Esophagus squamous epithelium (tissue), 5 donors: ENCODE results near the gene DEPP1. TPM values are rescaled to one million over a fixed set of nuclear protein-coding genes. Genes with fewer than 3 reads are reported as not detected.

Experiments
- DNase-seq: peaks from one replicate; lab custom pipeline; 2025; lab: John Stamatoyannopoulos, UW
- H3K27ac ChIP-seq, 4 donors: fragments of 200-600 bp; sonication (generic); one replicate each; pipeline ENCODE4 v1.5.1; 2016 to 2019; ENCODE audit warnings: mild to moderate bottlenecking in 1 of 4
- H3K27me3 ChIP-seq, 4 donors: fragments of 200-600 bp; sonication (generic); 1 replicate in 3 of 4; 2 replicates in 1 of 4; pipeline versions ENCODE4 v1.5.1 to v1.6.0; 2017 to 2021; ENCODE audit warnings: antibody characterized with exemption in 1 of 4
- H3K36me3 ChIP-seq, 3 donors: fragments of 200-600 bp; sonication (generic); one replicate each; pipeline ENCODE4 v1.5.1; 2016 to 2019
- H3K4me1 ChIP-seq, 3 donors: fragments of 200-600 bp; sonication (generic); one replicate each; pipeline ENCODE4 v1.5.1; 2017 to 2019
- H3K4me3 ChIP-seq, 4 donors: fragments of 200-600 bp; sonication (generic); 1 replicate in 3 of 4; 2 replicates in 1 of 4; pipeline ENCODE4 v1.5.1; 2016 to 2019; ENCODE audit warnings: mild to moderate bottlenecking in 2 of 4, moderate library complexity in 1 of 4
- H3K9me3 ChIP-seq, 3 donors: fragments of 200-600 bp; sonication (generic); one replicate each; pipeline ENCODE4 v1.5.1; 2016 to 2019
- POLR2A ChIP-seq, 4 donors: fragments of 450-650 bp; IDR thresholded peaks; one replicate each; pipeline ENCODE4 v1.6.1; 2017; ENCODE audit warnings: antibody characterized with exemption in 4 of 4, mild to moderate bottlenecking in 4 of 4, moderate library complexity in 3 of 4
- WGBS, 2 donors: methylation state at CpG; one replicate each; pipeline ENCODE4 v1.1.5; 2018; 5-methylcytosine and 5-hydroxymethylcytosine counted together
- intact Hi-C: fragments of 100-400 bp; cut with DNase I; formaldehyde crosslinking; loops from one replicate; pipeline ENCODE4 v1.15.0; 2022
- total RNA-seq, 4 donors: library from RNA; depleted of rRNA; stranded (reverse); fragments of >200 nt; gene quantifications; one replicate each; pipeline ENCODE4 v1.1.0, GENCODE V29; 2016
- TF ChIP-seq, protein P1 (sequence below), 6 experiments: fragments of 450-650 bp in 4 of 6; fragments of 200-600 bp in 2 of 6; sonication (generic) in 2 of 6; IDR thresholded peaks; one replicate each; pipeline ENCODE4 v1.5.1; 2016 to 2019; ENCODE audit warnings: antibody characterized with exemption in 6 of 6, mild to moderate bottlenecking in 4 of 6, moderate library complexity in 4 of 6
- donor health status: DM: yes; HTN: yes; CAD: no.

DEPP1 gene
- total RNA-seq, 4 donors from 2014 or later, result 2.5 to 116 (median 27.5) TPM

DNA sequence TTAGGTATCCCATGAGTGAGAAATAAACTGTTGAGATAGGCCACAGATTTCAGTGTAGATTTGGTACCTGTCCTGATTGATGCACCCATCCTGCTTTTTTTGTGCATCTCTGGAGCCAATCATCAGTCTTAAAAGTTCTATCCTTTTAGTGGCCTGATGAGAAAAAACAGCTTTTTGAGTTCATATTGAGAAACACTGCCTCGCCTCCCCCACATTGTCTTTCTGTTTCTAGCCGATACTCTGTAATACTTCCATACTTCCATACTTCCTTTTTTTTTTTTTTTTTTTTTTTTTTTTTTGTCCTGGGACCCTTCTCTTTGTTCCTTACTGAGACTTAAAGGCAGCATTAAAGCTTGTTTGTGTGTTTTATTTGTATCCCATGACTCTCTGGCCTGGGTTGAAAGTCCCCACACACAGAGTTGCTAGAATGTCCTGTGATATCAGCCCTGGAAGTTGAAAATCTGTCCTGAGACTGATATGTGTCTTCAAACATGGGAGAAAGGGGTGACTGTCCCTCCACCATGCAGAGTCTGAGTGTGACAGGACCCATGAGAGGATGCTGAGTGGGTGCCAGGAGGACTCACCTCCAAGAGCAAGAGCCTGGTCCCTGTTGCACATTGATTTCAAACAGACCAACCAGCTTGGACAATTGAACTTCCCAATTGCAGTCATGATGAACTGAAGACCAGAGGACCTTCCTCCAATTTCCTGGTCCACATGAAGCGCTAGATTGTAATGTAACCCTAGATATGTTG lies 27.8 kb upstream of the DEPP1 start:
- DNase-seq, result no peak
- 88 to 91% methylated on average over 3 of the region's 3 CpGs for WGBS, 2 donors
- Histone ChIP-seq H3K9me3 (no peaks in the 10 kb centered on the region), H3K27me3 (no peaks in the 10 kb centered on the region), H3K36me3 (peaks cover 0 to 30% (median 0%) of the 10 kb centered on the region in 3 donors), H3K27ac (no peak overlapping the region), H3K4me1 (peaks cover 11 to 38% (median 13%) of the 10 kb centered on the region in 3 donors), H3K4me3 (no peak overlapping the region)
- TF ChIP-seq, protein P1, sequence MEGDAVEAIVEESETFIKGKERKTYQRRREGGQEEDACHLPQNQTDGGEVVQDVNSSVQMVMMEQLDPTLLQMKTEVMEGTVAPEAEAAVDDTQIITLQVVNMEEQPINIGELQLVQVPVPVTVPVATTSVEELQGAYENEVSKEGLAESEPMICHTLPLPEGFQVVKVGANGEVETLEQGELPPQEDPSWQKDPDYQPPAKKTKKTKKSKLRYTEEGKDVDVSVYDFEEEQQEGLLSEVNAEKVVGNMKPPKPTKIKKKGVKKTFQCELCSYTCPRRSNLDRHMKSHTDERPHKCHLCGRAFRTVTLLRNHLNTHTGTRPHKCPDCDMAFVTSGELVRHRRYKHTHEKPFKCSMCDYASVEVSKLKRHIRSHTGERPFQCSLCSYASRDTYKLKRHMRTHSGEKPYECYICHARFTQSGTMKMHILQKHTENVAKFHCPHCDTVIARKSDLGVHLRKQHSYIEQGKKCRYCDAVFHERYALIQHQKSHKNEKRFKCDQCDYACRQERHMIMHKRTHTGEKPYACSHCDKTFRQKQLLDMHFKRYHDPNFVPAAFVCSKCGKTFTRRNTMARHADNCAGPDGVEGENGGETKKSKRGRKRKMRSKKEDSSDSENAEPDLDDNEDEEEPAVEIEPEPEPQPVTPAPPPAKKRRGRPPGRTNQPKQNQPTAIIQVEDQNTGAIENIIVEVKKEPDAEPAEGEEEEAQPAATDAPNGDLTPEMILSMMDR (IDR thresholded peaks at IDR 0.05), result no peak
- TF ChIP-seq POLR2A (IDR thresholded peaks at IDR 0.05), result no peak
- intact Hi-C loops, result no loop called here

DNA sequence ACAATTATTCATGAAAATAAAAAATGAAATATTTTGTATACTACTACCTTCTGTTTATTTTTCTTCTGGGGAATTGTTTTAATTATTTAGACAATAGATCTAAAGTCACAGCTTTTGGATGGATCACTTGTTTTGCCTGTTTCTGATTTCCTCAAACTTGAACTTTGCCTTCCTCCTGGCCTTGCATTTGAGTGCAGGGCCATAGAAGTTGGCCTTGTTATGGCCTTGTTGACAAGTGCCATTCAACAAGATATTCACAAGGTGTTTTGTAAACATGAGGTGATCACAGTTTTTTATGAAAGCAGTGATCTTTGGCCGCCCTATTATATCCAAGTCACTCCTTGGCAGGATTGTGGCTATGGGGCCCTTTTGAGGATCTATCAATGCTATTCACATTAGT lies 26.7 kb upstream of the DEPP1 start:
- WGBS, 2 donors, result 90 to 100% methylated on average over 1 of the region's 1 CpG
- intact Hi-C loops, result no loop called here
- no peaks in the 10 kb centered on the region for H3K27me3 ChIP-seq
- TF ChIP-seq, protein P1 (IDR thresholded peaks at IDR 0.05), result no peak
- H3K9me3 ChIP-seq, result no peaks in the 10 kb centered on the region
- DNase-seq, result no peak
- no peak overlapping the region for H3K27ac ChIP-seq
- peaks cover 13 to 46% (median 18%) of the 10 kb centered on the region in 3 donors for H3K4me1 ChIP-seq
- H3K4me3 ChIP-seq, result no peak overlapping the region
- peaks cover 0 to 30% (median 0%) of the 10 kb centered on the region in 3 donors for H3K36me3 ChIP-seq

DNA sequence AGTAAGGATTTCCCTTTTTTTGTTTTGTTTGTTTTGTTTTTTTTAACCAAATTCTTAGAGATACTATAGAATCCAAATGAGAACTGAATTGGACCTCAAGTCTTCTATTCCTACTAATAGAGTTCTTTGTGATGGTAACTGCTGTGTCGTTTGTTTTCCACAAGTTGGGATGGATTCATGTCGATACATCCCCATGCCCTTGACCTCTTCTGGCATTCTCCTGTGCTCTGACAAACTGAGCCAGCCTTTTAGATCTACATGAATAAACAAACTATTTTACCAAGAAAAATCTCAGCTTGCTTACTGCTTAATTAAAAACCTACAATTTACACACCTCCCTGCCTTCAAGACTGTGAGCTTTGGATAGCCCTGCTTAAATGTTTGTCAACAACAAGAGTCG lies 26.1 kb upstream of the DEPP1 start:
- WGBS, 2 donors, result 78 to 83% methylated on average over 3 of the region's 3 CpGs
- no peaks in the 10 kb centered on the region for H3K9me3 ChIP-seq
- no peak for TF ChIP-seq POLR2A (IDR thresholded peaks at IDR 0.05)
- TF ChIP-seq, protein P1 (IDR thresholded peaks at IDR 0.05), result no peak
- intact Hi-C loops, result no loop called here
- H3K27me3 ChIP-seq, result no peaks in the 10 kb centered on the region
- H3K36me3 ChIP-seq, result peaks cover 0 to 30% (median 0%) of the 10 kb centered on the region in 3 donors
- H3K27ac ChIP-seq, result no peak overlapping the region
- no peak for DNase-seq
- H3K4me3 ChIP-seq, result no peak overlapping the region
- H3K4me1 ChIP-seq, result peaks cover 16 to 53% (median 22%) of the 10 kb centered on the region in 3 donors

DNA sequence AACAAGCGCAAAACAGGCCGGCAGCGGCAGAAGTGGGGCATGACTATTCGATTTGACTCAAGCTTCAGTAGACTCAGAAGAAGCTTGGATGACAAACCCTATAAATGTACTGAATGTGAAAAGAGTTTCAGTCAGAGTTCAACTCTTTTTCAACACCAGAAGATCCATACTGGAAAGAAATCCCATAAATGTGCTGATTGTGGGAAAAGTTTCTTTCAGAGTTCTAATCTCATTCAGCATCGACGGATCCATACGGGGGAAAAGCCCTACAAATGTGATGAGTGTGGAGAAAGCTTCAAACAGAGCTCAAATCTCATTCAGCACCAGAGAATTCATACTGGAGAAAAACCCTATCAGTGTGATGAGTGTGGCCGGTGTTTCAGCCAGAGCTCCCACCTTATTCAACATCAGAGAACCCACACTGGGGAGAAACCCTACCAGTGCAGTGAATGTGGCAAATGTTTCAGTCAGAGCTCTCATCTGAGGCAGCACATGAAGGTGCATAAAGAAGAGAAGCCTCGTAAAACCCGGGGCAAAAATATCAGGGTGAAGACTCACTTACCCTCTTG lies 24.9 kb upstream of the DEPP1 start:
- Histone ChIP-seq H3K36me3 (peaks cover 0 to 30% (median 0%) of the 10 kb centered on the region in 3 donors), H3K4me1 (peaks cover 21 to 60% (median 27%) of the 10 kb centered on the region in 3 donors), H3K27me3 (no peaks in the 10 kb centered on the region), H3K4me3 (no peak overlapping the region), H3K9me3 (no peaks in the 10 kb centered on the region), H3K27ac (no peak overlapping the region)
- no peak for DNase-seq
- 91 to 94% methylated on average over 10 of the region's 10 CpGs for whole genome bisulfite sequencing, 2 donors
- intact Hi-C loops, result no loop called here
- TF ChIP-seq, protein P1 (IDR thresholded peaks at IDR 0.05), result no peak
- TF ChIP-seq POLR2A (IDR thresholded peaks at IDR 0.05), result no peak
